HG02571 (cell line): Measurements from ENCODE around the gene CNPY1.

ENCODE experiments used
- ATAC-seq: cut with Tn5 transposase; IDR thresholded peaks from one replicate; pipeline ENCODE4 v1.9.1; 2021; ENCODE audit warnings: mild to moderate bottlenecking, moderate library complexity; ENCODE audit not compliant: unreplicated experiment

Gene CNPY1

GRCh38 chr7:155469311-155470185, 76.8 kb downstream of the CNPY1 start:
- ATAC-seq = no peak

GRCh38 chr7:155468785-155469148, 77.6 kb downstream of the CNPY1 start:
- no peak for ATAC-seq

GRCh38 chr7:155467846-155468784, 78.2 kb downstream of the CNPY1 start:
- no peak for ATAC-seq

DNA sequence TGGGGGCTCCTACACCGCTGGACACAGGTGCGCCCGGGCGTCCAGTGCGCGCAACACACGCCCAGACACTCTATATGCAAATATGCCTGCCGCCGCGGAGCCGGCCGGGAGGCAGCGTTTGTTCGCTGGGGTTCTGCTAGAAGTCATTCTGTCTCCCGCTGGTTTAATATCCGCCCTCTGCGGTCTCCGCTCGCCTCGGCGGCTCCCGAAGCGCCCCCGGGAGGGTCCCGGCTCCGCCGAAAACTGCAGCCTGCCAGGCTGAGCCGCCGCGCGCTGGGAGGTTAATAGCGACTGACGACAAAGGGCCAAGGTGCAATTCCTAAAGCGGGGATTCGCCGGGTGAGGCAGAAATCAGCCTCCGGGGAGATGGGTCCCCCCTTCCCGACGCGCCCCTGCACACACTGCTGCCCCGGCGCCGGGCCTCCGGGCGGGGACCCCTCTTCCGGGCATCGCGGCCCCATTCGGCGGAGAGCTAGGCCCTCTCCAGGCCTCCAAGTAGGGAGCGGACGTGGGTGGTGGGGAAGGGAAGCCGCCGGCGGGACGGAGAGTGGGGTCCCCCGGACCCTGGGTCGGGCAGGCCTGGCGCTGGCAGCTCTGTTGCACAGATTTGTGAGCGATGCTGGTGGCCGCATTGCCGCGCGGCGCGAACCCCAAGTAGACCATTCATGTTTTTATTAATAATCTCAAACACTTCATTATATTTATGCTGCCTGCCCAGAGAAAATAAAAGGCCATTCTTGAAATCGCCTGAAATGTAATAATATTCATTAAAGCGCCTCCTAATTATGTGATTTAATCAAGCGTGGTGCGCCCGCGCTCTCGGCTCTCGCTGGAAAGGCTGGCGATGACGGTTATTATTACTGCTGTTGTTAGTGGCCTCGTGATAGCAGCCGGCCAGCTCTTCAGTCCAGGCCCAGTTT, 79.3 kb downstream of the CNPY1 start:
- ATAC-seq = no peak

DNA sequence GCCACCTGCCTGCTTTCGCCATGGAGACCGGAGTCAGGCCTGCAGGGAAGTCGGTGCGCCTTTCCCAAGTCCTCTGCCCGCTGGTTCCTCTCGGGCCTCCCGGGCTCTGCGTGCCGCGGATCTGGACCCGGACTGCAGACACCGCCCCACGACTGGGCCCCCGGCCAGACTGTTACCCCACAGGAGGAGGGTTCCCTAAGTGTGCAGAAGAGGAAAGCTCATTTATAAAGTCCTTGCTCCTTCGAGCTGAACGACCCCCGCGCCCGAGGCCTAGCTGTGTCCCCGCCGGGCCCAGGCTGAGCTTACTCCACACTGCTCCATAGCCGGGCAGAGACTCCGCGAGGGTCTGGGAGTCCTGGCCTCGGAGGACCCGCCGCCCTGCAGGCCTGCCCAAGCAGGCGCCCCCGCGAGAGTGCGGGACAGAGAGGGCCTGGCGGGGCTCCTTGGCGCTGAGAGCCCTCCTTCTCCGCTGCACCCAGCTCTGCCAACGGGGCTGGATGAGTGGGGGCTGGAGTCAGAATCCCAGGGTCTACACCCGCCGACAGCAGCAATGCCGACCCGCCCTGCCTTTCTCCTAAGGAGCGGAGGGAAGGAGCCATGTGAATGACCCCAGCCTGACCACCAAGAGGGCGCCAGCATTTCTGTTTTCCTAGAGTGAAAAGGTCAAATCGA, 80.1 kb downstream of the CNPY1 start:
- ATAC-seq = no peak

- no peak for ATAC-seq
These were observed 80.6 kb downstream of the CNPY1 start for GRCh38 chr7:155465761-155466141.

DNA sequence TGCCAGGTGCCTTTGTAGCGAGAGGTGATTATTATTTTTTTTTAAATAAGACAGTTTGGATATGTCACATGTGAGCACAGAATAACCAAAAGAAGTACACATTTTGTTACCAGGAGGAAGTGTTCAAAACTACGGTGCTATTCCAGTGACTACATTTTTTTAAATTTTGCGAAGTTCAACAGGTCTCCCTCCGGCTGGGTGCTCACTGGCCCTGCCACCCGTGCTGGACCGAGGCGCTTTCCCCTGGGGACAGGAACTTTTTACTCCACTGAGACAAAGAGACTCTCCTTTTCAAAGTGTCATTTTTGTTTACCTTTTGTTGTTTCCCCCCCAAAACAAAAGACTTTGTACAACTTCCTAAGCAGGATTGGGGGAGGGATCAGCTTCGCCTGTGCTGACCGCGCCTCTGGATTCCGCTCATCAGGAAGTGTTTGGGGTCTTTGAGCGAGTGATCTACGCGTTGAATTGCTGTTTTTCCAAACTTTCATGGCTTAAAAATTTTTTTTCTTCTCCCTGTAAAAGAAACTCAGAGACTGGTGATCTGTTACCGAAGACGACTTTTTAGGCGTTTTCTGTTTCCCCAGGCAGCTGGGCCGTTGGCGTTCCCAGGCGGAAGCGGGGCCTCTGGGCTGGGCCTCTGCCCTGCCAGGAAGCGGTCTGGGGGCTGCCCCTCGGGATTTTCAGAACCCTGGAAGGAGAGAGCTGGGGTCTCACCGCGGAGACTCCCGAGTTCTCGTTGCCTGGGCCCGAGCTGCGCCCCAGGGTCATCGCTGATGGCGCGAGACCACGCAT, 81.2 kb downstream of the CNPY1 start:
- no peak for ATAC-seq

DNA sequence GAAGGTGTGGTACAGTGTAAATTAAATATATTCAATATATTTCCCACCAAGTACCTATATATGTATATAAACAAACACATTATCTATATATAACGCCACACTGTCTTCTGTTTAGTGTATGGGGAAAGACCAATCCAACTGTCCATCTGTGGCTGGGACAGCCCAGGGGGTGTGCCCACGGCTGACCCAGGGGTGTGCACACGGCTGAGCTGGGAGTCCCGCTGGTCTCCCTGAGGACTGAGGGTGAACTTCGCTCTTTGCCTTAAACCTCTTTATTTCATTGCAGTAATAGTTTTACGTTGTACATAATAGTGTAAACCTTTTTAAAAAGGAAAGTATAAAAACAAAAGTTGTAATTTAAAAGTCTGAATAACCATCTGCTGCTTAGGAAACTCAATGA, 82.2 kb downstream of the CNPY1 start:
- no peak for ATAC-seq

DNA sequence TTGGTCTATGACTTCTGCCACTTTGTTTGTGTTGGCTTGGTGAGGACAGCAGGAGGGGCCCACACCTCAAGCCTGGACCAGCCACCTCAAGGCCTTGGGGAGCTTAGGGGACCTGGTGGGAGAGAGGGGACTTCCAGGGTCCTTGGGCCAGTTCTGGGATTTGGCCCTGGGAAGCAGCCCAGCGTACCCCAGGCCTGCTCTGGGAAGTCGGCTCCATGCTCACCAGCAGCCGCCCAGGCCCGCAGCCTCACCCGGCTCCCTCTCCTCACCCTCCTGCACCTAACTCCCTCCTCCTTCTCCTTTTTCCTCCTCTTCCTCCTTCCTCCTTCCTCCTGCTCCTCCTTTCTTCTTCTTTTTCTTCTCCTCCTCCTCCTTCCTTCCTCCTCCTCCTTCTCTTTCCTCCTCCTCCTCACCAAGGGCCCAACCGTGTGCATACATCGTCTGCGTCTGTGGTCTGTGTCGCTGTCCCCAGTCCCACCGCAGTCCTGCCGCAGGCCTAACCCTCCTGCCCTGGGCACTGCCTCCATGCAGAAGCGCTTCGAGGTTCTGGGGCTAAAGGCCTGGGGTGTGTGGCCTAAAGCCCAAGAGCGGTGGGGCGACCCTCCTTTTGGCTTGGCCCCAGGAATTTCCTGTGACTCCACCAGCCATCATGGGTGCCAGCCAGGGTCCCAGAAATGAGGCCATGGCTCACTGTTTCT, 83.1 kb downstream of the CNPY1 start:
- ATAC-seq = no peak

GRCh38 chr7:155462163-155462735, 84.1 kb downstream of the CNPY1 start:
- no peak for ATAC-seq

GRCh38 chr7:155461631-155462030, 84.7 kb downstream of the CNPY1 start:
- ATAC-seq = no peak

DNA sequence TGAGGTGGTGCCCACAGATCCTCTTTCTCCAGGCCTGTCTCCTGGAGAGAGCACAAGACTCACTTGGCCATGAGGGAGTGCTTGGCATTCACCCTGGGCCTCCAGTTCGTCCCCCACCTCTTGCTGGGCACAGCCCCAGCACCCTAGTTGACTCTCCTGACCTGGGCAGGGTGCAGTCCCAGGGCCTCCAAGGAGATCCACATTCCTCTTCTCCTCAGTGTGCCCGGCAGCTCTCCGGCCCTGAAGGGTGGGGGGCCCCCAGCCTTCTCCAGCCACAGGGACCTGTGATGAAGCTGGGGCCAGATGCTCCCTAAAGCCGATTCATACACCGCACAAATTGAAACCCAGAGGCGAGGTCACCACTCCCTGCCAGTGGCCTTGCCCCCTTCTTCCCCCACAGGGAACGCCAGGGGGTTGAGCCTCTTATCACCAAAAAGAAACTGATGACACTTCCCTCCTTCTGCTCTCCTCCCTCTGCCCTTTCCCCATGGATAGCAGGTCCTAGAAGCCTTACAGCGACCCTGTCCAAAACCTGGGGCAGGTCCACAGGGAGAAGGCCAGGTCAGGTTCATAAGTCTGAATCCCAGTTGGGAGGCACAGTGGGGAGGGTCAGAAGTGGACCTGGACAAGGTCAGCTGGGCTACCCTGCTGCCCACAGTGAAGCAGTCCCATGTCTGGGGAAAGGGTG, 85.3 kb downstream of the CNPY1 start:
- no peak for ATAC-seq

DNA sequence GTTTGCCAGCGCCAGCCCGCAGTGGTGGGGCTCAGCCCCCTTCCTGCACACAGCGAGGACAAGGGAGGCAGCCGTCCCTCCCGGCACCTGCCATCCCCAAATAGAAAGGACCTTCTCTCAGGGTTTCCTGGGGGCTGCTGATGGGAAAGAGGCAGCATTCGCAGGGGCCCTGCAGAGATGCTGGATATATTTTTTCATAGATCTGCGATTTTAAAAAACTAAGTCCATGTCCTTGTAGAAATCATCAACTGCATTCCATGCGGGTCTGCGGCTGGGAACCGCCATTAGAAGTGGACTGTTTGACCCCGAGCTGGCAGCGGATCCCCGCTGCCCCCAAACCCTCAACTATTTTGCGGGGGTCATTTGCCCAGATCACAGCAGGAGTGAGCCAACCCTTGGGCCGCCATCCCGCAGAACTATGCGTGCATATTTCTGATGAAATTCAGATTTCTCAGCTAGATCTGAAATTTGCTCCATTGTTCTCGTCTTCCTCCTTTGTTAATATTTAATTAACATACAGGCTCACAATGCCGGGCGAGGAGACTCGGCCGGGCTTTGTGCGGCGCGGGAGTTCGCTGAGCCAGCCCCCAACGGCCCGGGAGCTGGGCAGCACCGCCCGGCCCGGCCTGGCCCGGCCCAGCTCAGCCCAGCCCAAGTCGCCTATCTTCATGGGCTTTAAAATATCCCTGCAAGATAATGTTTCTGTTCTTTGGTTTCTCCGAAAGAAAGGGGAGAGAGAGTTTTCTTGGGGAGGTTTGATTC, 86.5 kb downstream of the CNPY1 start:
- no peak for ATAC-seq

DNA sequence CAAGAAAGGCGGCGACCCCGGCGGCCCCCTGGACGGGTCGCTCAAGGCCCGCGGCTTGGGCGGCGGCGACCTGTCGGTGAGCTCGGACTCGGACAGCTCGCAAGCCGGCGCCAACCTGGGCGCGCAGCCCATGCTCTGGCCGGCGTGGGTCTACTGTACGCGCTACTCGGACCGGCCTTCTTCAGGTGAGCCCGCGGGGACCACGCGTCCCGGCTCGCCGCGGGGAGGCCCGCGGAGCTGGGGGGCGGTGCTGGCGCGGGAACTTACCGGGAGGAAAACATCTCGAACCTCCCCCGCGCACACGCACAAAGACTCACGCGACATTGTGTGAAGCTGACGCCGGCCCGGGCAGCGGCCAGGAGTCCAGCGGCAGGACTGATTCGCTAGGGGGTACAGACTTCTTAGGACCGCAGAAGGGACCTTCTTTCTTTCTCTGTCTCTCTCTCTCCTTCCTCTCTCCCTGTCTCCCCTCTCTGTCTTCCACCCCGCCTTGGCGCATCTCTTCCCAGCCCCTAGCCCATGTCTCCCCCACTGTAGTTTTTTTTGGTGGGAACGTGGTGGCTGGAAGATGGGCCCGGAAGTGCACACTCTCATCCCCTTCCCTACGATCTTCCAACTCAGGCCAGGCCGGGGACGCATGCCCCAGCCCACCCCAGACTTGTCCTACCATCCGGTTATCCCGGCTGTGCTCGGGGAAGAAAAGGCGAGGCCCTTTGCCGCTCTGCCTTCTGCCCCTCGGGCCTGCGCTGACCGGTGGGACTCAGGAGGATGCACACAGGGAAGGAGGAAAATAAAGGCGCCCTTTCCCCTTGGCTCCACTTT, 87.3 kb downstream of the CNPY1 start:
- ATAC-seq = no peak

- no peak for ATAC-seq
These were observed 88.1 kb downstream of the CNPY1 start, which contains the start of gene EN2 for GRCh38 chr7:155458111-155458877. EN2 (plus strand) TSS chr7:155458129; CDS start chr7:155458378, 249 bp downstream.
